Measurements from ENCODE around the gene KCNE4.
"Not testable (repeated sequence)": the region's sequence is repeated elsewhere in the genome, so short reads cannot be mapped to it uniquely, and the experiment has no call there.

DNA sequence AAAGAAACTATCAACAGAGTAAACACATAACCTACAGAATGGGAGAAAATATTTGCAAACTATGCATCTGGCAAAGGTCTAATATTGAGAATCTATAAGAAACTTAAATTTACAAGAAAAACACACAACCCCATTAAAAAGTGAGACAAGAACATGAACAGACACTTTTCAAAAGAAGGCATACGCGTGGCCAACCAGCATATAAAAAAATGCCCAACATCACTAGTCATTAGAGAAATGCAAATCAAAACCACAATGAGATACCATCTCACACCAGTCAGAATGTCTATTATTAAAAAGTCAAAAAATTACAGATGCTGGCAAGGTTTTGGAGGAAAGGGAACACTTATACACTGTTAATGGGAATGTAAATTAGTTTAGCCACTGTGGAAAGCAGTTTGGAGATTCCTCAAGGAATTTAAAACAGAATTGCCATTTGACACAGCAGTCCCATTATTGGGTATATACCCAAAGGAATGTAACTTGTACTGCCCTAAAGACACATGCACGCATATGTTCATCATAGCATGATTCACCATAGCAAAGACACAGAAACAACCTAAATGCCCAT, 28.9 kb downstream of the KCNE4 start:
- TF ChIP-seq, protein P1, sequence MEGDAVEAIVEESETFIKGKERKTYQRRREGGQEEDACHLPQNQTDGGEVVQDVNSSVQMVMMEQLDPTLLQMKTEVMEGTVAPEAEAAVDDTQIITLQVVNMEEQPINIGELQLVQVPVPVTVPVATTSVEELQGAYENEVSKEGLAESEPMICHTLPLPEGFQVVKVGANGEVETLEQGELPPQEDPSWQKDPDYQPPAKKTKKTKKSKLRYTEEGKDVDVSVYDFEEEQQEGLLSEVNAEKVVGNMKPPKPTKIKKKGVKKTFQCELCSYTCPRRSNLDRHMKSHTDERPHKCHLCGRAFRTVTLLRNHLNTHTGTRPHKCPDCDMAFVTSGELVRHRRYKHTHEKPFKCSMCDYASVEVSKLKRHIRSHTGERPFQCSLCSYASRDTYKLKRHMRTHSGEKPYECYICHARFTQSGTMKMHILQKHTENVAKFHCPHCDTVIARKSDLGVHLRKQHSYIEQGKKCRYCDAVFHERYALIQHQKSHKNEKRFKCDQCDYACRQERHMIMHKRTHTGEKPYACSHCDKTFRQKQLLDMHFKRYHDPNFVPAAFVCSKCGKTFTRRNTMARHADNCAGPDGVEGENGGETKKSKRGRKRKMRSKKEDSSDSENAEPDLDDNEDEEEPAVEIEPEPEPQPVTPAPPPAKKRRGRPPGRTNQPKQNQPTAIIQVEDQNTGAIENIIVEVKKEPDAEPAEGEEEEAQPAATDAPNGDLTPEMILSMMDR (conservative IDR thresholded peaks at IDR 0.05; ENCODE audit: low read depth, low read length) = not testable (repeated sequence)
- TF ChIP-seq EZH2 (IDR thresholded peaks at IDR 0.05; ENCODE audit: low read length, unreplicated experiment); EZH2phosphoT487 (IDR thresholded peaks at IDR 0.05; ENCODE audit: borderline replicate concordance, low read length): not testable (repeated sequence)

Data from PC-3 (cell line).